CD4-positive, alpha-beta T cell treated with Interleukin-4 for 1 hour (primary cell): ENCODE measurements around the gene ZNF678.
"Not testable (repeated sequence)": the region's sequence is repeated elsewhere in the genome, so short reads cannot be mapped to it uniquely, and the experiment has no call there.

Source experiments
- DNase-seq, 2 donors: peaks; one replicate each; pipeline ENCODE4 v3.0.0-alpha.2; 2020 to 2022

The ZNF678 gene

GRCh38 chr1:227563324-227564201 lies at the start of gene ZNF678:
Gene ZNF678 (plus strand): TSS chr1:227563556. CDS start chr1:227650992, 87,436 bp downstream.
- peak; percentile 93 to 94 for DNase-seq

DNA sequence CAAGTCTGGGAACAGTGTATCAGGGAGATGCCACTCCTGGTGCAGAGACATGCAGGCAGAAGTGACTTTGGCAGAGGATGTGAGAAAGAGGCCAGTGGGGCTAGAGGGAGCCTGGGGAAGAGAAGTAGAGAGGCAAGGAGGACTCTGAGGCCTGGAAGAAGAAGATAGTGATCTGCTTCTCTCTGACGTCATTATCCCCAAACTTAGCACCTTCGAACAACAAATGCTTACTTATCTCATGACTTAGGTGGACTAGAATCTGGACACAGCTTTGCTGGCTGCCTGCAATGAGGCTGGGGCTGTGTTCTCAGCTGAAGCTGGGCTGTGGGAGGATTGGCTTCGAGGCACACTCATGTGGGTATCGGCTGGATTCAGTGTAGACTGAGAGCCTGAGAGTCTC lies 44.5 kb upstream of the ZNF678 start:
- DNase-seq = no peak

- no peak for DNase-seq
Measured at GRCh38 chr1:227521782-227522181, 41.6 kb upstream of the ZNF678 start.

DNA sequence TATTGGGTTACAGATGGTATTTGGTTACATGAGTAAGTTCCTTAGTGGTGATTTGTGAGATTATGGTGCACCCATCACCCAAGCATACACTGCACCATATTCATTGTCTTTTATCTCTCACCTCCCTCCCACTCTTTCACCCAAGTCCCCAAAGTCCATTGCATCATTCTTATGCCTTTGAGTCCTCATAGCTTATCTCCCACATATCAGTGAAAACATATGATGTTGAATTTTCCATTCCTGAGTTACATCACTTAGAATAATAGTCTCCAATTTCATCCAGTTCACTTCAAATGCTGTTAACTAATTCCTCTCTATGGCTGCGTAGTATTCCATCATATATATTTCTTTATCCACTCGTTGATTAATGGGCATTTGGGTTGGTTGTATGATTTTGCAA lies 36.8 kb upstream of the ZNF678 start:
- no peak for DNase-seq

- no peak for DNase-seq
Measured at GRCh38 chr1:227532019-227532619, 31.2 kb upstream of the ZNF678 start.

DNA sequence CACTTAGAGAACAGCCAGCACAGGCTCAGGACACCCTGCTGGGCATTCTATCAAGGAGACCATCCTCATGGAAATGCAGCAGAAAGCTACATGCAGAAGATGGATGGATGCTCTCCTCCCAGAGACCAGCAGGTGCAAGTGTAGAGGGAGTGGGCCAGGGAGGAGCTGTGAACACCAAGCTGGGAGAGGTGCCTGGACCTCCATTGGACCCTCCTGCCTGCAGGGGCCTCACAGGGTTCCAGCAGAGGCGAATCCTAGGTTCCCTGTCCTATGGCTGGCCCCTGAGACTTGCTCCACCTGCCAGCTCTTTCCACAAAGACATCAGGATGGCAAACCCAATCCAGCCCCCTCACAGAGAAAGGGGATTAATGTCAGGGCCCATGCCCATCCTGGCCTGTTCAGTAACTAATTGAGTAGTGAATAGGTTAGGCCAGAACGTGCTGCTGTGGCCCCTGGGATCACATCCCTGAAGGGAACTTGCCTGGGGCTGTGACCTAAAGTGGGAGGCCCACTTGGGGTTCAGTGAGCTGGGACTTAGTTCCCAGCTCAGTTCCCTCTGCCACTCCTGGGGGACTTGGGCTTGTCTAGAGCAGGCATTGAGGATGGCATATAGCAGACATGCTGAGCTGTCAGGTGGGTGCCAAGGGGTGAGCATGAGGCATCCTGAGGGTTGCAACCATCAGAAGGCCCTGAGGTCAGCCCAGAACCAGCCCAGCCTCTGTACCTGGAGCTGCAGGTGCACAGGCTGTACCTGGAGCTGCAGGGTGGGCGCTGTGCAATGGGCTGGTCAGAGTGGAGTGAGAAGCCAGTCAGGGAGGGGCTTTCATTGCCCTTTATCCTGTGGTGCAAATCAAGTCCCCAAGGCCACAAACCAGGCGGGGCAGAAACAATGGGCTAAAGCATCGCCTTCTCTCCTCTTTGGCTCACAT lies 22.9 kb upstream of the ZNF678 start:
- no peak for DNase-seq

GRCh38 chr1:227541129-227541528 lies 22.2 kb upstream of the ZNF678 start:
- DNase-seq = no peak

DNA sequence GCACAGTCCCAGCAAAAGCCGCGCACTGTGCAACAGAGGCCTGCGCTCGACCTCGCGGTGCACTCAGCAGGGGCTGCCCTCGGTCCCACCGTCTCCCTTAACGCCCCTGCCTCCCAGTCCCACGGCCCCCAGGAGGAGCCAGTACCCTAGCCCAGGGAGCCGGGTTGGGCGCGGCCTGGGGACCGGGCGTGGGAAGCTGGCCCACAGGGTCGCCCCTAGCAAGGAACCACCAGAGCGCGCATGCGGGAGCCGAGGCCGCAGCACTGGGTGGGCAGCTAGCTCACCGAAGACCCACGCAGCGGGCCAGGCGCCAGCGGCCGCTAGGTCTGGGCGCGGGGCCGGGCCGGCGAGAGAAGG lies 21.6 kb upstream of the ZNF678 start:
- DNase-seq = no peak

GRCh38 chr1:227542153-227543120 lies 20.9 kb upstream of the ZNF678 start:
- DNase-seq = peak; percentile 89 to 90

DNA sequence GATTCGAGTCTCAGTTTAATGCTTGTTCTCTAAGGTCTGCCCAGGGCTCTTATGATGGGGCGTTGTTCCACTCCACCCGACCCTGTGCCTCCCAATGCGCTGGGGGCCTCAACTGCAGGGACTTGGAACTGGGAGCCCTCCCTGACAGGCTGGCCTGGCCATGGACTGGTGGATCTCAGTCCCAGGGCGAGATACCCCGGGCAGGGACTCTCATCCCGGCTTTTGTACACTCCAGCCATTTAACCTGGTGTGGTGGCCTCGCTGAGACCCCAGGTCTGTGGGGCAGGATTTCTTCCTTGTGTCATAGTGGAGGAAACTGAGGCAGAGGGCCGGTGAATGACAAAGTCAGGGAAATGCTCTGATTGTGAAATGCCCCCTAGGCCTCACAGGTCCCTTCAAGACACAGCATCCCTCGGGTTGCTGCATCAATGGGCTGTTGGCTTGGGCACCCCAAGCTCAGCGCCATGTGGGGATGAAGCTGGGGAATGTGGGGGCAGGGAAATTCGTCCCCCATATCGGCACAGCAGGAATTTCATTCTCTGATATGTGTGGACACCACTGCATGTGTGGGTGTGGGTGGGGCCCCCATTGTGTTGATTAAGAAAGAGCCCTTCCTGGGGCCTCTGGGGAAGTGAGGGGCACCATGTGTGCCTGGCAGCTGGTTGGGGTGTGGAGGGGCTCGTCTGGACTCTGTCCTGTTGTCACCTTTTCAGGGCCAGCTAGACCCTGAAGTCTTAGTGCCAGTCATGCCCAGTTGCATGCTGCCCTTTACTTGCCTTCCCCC lies 19.9 kb upstream of the ZNF678 start:
- no peak for DNase-seq

DNA sequence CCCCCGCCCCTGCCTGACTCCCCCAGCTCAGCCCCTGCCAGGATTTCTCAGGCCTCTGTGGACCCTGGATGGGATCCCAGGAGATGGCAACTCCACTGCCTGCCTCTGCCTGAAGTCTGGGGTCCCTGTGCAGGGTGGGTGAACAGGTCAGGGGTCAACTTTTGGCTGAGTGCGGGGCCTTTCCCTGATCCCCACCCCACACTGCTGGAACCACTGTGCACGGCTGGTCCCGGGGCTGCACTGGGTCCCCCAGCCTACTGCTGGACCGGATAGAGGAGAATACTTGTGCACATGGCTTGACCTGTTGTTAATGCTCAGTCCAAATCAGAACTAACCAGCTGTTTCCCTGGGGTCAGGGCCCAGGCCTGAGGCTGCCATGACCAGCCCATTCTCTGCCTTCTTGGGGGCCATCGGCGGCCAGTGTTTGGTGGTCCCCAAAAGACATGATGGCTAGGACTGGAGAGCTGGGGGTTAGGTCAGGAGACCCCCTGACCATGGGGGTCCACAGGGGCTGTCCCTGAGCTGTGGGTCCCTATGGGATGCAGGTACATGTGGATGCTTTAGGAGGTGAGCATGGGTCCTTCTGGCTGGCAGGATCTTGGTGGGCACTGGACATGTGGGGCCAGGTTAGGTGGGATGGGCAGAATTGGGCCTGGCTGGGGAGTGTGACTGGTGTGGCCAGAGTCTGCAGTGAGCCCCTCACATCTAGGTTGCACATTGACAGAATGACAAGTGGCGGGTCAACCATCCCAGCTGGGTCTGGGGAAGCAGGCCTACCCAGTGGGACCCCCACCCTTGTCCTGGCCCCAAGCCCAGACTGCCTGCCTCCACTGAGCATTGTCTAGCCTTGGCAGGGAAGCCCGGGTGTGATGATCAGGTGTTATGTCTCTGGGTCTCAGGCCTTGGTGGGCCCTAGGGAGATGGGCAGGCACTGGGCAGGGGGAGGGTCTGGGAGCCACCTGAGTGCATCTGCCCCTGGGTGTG lies 19.0 kb upstream of the ZNF678 start:
- DNase-seq = no peak

DNA sequence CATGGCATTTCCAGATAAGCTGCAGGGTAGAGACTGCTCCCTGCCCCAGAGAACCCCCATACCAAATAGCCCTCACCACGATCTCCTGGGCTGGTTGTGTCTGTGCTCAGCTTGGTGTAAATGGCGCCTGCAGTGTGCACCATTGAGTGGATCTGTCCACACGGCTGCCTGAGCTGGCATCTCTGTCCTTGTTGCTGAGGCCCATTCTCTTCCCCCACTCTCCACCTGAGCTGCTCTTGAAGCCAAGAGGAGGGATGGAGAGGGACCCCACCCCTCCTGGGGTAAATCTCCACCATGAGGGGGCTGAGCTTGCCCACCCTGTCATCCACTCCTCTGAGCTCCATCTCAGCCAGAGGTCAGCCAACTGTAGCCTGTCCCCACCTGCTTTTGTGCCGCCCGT lies 18.0 kb upstream of the ZNF678 start:
- no peak for DNase-seq

GRCh38 chr1:227546059-227546458 lies 17.3 kb upstream of the ZNF678 start:
- DNase-seq = no peak

DNA sequence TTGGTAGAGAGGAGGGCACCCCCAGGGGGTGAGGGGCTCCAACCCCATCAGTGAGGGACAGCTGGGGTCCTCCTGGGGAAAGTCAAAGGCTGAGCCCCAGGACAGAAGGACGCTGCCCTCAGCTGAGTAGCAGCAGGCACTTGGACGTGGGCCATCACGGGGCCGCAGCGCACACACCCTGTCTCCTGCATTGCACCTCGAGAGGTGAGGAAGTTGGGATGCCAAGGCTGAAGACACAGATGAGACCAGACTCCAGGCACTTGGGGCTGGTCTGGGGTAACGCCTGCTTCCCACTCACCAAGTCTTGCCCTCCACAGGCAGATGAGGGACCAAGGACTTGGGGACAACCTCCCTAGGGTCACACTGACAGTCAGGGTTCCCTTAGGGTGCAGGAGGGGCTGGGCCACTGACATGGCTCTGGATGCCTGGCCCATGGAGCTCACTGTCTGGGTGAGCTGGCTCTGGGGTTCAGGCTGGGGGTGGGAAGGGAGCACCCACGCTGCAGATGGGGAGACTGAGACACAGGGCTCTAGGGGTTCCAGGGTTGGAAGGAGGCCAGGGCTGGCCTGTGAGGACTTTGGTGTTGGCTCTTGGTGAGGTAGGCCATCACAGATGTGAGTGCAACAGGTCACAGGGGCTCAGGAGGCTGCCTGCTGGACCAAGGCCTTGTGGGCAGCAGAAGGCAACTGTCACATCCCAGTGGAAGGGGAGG lies 16.6 kb upstream of the ZNF678 start:
- DNase-seq = no peak

DNA sequence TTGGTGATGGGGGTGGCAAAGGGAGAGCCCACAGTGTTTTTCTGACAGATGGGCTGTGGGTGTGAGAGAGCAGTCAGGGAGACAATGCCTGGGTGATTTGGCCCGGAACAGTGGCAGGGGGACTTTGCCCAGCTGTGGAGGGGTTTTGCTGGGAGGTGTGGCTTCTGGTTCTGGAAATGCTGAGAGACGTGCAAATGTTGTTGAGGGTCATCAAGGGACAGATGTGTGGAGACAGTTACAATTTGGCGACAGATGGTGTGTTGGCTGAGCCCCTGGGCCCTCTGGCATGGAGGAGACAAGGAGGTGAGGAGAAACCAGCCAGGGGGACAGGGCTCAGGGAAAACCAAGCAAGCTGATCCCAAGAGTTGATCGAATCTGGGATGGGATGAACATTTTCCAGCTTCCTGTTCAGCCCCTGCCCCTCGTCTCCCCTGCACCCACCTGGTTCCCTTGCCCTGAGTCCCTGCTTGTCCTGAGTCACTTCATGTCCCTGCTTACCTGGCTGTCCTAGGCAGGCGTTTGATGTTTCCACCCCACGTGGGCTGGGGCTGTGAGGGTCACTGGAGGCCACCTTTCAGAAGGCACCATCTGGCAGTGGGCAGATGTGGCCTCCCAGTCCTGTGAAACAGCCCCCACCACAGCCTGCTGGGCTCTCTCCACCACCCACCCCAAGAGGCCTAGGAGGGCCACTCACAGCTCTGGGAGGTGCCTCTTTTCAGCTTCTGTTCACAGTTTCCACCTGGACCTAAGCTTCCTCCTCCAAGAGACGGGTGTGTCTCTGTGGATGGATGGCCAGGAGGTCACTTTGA lies 15.8 kb upstream of the ZNF678 start:
- DNase-seq = no peak

DNA sequence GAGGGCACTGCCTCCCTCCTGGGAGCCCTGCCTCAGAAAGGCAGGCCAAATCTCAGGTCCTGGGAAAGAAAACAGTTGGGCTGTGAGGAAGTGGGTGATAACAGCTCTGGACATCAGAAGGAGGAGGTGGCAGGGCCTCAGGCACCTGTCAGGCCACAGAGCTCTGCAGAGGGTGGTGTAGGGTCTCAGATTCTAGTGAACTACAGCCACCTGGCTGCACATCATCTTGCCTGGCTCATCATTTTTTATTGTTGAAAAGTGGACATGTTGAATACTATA lies 15.3 kb upstream of the ZNF678 start:
- DNase-seq = no peak

DNA sequence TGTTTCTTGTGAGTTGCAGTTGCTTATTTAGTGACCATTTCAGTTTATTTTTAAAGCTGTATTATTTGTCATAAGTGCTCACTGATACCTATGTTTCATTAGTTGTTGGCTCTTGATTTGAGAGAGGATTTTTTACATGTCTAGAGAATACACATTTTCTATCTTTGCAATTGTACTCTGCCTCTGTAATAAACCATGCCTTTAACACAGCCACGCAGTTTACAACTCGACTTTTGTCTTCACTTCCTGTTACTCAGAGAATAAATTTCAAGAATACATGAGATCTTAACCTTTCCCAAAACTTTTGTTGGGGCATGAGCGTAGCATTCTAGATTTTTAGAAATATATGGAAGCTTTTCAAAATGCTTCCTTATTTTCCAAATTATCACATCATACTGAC lies 14.9 kb upstream of the ZNF678 start:
- no peak for DNase-seq

DNA sequence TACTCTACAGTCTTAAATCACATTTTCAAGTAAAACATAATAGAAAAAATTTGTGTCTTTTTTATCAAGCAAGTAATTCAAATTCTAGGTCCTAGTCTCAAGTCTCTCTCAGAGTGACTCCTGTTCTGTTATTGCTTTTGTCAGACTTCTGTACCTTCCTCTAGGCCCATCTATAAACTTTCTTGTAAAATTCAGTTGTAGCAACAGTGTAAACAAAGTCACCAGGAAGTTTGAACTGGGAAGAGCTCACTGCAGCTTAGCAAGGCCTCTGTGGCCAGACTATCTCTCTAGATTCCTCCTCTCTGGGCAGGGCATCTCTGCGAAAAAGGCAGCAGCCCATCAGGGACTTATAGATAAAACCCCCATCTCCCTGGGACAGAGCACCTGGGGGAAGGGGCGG lies 13.5 kb upstream of the ZNF678 start:
- DNase-seq = no peak

DNA sequence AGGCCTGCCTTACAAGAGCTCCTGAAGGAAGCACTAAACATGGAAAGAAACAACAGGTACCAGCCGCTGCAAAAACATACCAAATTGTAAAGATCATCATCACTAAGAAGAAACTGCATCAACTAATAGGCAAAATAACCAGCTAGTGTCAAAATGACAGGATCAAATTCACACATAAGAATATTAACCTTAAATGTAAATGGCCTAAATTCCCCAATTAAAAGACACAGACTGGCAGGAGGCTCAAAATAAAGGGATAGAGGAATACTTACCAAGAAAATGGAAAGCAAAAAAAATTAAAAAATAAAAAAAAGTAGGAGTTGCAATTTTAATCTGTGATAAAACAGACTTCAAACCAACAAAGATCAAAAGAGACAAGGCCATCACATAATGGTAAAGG lies 11.5 kb upstream of the ZNF678 start:
- DNase-seq = not testable (repeated sequence)
